HG03354 (cell line): ENCODE results near the gene AK9.
A peak's percentile ranks its signal among the peaks of the same experiment; 100 is the strongest.
"Not testable (repeated sequence)": the region's sequence is repeated elsewhere in the genome, so short reads cannot be mapped to it uniquely, and the experiment has no call there.

Source experiments
- ATAC-seq: cut with Tn5 transposase; IDR thresholded peaks from one replicate; pipeline ENCODE4 v1.9.1; 2021; ENCODE audit warnings: mild to moderate bottlenecking; ENCODE audit not compliant: unreplicated experiment, poor library complexity, severe bottlenecking

The AK9 gene

GRCh38 chr6:109701774-109702173 lies 10.8 kb upstream of the AK9 start:
- no peak for ATAC-seq

GRCh38 chr6:109701221-109701620 lies 10.2 kb upstream of the AK9 start:
- no peak for ATAC-seq

GRCh38 chr6:109696355-109696754 lies 5.4 kb upstream of the AK9 start:
- ATAC-seq = no peak

- no peak for ATAC-seq
Measured at GRCh38 chr6:109695468-109695867, 4.5 kb upstream of the AK9 start.

DNA sequence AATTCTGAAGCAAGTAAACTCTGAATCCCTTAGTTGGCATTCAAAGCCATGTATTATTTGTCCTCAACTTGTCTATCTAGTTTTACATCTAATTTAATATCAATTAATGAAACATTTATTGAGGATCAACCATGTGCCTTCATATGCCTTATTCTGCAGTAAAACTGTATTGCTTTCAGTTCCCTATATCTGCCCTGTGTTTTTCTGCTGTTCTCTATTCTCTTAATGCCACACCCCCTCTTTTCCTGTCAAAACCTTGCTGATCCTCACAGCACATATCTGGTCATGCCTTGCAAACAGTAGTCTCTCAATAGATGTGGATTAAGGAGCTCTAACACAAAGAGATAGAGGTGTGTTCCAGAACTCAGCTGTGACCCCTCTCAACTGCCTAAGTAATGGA lies 2.1 kb upstream of the AK9 start:
- ATAC-seq = no peak

DNA sequence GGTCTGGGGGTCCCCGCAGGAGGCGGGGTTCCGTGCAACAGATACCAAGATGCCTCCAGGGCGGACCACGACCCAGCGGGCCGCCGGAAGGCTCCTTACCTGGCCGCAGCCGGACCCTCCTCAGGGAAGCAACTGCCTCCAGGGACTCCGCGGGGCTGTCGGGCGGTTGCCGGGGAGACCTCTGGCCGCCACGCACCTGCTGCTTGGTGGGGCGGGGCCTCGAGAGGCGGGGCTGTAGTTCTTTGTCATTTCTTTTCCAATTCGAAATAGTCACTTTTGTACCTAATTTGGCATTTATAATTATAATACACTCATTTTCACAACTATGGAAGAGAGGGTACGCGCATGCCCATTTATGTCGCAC lies 647 bp downstream of the AK9 start:
- ATAC-seq = peak; percentile 64

DNA sequence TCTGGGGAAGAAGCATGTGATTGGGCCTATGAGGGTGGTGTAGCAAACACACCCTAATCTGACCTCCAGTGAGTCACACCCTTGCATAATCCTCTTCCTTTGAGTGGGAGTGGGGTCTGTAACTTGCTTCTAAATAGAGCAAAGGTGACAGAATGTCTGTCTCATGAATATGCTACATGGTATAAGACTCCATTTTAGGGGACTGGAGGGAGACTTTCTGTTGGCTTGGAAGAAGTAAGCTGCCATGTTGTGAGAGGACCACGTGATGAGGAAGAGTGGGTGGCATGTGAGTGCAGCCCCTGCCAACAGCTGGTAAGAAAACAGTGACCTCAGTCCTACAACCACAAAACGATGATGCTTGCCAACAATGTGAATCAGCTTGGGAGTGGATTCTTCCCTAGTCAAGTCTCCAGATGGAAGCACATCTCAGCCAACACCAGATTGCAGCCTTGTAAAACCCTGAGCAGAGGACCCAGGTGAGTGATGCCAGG lies 3.7 kb downstream of the AK9 start:
- no peak for ATAC-seq

DNA sequence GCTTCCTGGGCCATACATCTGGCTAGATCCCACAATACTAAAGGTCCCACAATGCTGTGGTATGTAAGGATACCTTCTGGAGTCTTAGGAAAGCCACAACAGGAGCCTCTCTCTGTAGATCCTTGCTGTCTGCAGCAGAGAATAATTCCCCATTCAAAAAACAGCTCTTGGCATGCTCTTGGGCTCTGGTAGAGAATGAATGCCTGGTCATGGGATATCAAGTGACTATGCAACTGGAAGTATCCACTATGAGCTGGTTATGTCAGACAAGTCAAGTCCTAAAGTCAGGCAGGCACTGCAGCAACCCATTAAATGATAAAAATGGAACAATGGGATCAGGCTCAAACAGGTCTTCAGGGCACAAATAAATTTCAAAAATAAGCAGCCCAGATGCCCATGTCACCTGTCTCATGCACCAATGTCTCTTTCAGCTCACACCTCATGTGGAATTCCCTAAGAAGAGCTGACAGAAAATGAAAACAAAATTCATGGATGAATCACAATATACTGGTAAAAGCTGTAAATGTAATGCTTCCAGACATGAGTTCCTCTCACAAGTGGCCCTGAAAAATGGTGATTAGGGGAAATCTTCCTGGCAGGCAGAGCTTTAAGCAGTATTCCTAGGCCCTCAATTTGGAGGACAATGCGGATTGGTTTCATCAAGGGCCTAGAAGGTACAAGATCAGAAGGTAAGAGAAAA lies 4.3 kb downstream of the AK9 start:
- ATAC-seq = no peak

- not testable (repeated sequence) for ATAC-seq
Measured at GRCh38 chr6:109678661-109679505, 12.1 kb downstream of the AK9 start.

GRCh38 chr6:109678240-109678639 lies 12.8 kb downstream of the AK9 start:
- no peak for ATAC-seq

GRCh38 chr6:109676724-109677123 lies 14.3 kb downstream of the AK9 start:
- no peak for ATAC-seq

DNA sequence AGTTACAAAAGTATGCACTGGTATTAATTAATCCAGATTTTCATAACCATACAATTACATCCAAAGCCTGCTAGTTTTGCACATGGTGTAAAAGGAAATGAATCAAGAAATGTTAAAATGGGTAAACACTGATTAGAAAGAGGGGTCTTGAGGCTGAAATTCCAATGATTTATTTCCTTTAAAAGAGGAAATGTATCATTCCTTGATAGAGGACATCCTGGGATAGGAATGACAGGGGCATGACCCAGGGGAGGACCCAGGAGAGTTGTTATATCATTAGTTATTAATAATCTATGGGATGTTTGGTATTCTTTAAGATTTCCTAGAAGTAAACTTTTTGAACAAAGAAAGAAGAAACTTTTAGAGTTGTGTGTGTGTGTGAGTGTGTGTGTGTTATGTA lies 18.2 kb downstream of the AK9 start:
- no peak for ATAC-seq

GRCh38 chr6:109672175-109672574 lies 18.8 kb downstream of the AK9 start:
- no peak for ATAC-seq

GRCh38 chr6:109671733-109672132 lies 19.3 kb downstream of the AK9 start:
- ATAC-seq = no peak

DNA sequence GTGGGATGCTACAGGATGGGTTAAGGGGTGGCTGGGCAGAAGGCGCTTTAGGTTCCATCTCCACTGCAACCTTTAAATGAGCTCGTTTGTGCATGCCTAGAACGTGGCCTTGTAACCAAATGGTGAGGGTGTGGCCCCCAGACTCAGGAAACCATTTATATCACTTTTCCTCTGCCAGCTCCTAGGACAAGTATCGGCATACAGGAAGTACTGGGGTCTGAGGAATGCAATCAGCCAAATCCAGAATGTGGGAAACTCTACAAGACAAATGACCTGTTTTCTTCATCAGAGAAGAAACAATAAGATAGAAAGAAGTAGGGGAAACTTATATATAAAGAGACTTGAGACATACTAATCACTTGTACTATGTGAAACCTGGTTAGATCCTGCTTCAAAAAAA lies 21.2 kb downstream of the AK9 start:
- ATAC-seq = no peak

- ATAC-seq = no peak
Measured at GRCh38 chr6:109662192-109662591, 28.8 kb downstream of the AK9 start.

GRCh38 chr6:109660526-109661320 lies 30.3 kb downstream of the AK9 start:
- ATAC-seq = no peak

- no peak for ATAC-seq
Measured at GRCh38 chr6:109655761-109656262, 35.2 kb downstream of the AK9 start.

DNA sequence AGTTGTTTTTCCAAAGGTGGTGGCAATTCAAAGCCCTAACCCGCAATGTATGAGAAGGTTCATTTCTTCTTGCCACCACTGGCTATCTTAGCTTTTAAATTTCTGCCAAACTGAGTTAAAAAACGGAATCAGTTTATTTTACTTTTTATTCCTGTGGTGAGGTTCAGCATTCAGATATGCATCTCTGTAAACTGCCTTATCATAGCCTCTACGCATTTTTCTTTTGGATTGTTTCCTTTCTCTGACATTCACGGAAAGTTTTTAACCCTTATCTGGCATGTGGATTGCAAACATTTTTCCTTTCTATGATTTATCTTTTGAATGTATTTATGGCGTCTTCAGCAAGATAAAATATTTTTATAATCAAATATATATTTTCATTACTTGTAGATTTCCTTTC lies 37.7 kb downstream of the AK9 start:
- ATAC-seq = no peak

DNA sequence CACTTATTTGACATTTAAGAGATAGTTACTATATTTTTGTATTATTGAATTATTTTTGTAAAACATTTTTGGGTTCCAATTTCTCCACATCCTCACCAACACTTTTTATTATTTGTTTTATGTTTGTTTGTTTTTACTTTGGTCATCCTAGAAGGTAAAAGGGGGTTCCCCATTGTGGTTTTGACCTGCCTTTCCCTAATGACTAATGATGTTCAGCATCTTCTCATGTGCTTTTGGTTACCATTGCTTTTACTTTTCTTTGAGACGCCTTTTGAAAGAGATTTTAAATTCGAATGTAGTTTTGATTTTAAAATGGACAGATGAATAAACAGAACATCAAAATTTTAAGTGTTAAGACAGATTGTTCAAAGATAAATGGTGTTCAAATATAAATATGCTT lies 46.9 kb downstream of the AK9 start:
- no peak for ATAC-seq
